Stimulated activated CD8-positive, alpha-beta memory T cell treated with anti-CD3 and anti-CD28 coated beads, Interleukin-4, amount 100 ng/mL, for 24 hours (primary cell): ENCODE results near the gene RHOD.

Experiments
- DNase-seq: peaks from one replicate; pipeline ENCODE4 v3.0.0-alpha.2; 2020; ENCODE audit warnings: low read depth

RHOD gene

GRCh38 chr11:67056267-67057204, at the start of gene RHOD:
TSS of gene RHOD (plus strand) at chr11:67056847. CDS start at chr11:67056903, 56 bp downstream.
- no peak for DNase-seq

GRCh38 chr11:67007126-67007525, 49.5 kb upstream of the RHOD start:
- no peak for DNase-seq

- DNase-seq, result no peak
Observed at GRCh38 chr11:67010296-67010905, 46.2 kb upstream of the RHOD start.

- DNase-seq, result no peak
Observed at GRCh38 chr11:67013511-67014045, 43.1 kb upstream of the RHOD start.

GRCh38 chr11:67014343-67014742, 42.3 kb upstream of the RHOD start:
- DNase-seq, result no peak

GRCh38 chr11:67015048-67015447, 41.6 kb upstream of the RHOD start:
- no peak for DNase-seq

DNA sequence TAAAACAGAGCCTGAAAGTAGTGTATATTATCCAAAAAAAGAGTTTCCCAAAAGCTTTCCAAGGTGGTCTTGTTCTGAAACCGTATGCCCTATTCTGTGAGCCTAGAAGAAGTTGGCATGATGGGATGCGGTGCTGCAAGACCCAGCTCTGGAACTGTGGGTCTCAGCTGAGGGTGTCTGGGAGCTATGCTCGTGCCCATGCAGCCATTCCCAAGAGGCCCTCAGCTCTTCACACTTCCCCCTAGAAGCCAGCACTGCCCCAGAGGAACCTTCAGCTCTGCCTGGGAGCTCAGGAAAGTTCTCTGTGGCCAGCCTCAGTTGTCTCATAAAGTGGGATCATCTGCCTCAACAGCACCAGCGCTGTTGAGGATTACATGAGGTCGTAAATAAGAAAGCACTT, 40.1 kb upstream of the RHOD start:
- no peak for DNase-seq

GRCh38 chr11:67020949-67021348, 35.7 kb upstream of the RHOD start:
- no peak for DNase-seq

DNA sequence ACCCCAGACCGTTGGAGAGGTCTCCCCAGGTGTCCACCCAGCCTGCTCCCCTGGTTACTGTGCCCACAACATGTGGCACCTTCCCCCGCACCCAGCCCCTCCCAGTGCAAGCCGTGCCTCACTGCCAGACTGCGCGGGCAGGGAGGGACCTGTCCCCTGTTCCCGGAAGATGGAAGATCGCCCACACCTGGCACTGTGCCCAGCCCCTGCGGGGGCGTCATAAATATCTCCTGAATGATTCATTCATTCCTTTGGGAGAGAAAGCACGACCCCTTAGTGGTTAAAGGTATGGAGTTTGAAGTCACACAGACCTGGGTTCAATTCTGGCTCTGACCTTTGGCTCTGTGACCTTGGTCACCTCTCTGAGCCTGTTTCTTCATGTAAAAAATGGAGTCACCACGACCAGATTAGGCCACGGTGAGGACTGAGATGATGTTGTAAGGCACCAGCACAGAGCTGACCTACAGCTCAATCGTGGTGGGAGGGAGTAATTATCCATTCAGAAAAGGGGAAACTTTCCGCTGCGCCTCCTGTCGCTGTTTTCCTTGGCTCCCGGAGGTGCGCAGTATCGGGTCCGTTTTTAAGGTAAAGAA, 34.2 kb upstream of the RHOD start:
- DNase-seq, result no peak

DNA sequence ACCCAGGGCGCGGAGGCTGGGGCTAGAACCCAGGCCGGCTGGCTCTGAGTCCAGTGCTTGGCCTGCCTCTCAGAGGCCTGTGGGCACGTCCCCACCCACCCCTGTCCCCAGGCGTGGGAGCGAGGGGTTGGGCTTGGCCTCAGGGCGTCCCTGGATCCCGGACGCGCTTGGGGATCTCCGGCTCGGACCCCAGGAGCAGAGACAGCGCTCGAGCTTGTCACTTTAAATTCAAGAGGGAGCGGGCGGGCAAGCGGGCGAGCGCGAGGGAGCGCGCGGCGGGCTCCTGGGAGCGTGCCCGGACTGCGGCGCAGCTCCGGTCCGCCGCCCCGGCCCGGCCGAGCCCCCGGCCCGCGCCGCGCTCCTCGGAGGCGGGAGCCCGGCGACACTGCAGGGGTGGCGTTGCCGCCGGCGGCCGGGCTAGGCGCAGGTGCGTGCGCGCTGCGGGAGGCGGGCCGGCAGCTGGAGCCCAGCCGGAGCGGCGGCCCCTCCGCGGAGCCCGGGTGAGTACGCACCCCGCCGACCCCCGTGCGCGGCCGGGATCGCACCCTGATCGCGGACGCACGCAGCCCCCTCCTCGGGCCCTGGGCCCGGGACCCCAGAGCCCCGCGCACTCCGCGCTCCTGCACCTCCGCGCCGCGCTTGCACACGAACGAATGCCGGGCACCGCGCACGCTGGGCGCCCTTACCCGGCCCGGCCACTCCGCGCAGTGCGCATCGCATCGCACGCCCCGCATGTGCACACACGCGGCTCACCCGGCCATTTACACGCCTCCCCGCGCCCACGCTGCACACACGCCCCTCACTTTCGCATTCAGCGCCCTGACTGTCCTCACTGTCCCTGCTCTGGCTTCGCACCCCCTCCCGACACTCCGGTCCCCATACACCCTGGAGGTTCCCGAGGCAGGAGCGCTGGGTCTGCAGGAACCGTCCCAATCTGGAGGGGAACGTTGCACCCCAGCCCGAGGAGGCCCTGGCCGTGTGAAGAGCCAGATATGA, 33.4 kb upstream of the RHOD start, which contains the start of gene SYT12:
Gene SYT12 (plus strand): TSS at position 174 of the 996 bp plus-strand sequence. CDS start 7,011 bp downstream, outside the sequence.
- no peak for DNase-seq

DNA sequence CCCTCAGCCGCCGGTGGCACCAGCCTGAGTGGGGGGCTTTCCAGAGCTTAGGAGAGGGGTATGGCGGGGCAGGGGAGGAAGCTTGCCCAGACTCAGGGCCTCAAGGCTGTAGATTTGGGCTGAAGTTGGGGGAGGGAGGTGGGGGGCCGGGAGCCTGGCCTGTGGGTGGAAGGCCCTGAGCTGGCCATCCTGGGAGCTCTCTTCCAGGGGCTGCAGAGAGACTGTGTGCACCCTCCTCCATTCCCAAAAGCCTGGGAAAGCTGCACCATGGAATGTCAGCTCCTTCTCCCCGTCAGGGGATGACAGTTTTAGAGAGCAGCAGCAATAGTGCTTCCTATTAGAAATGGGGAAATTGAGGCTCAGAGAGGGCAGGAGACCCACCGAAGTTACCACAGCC, 32.7 kb upstream of the RHOD start:
- DNase-seq, result no peak

DNA sequence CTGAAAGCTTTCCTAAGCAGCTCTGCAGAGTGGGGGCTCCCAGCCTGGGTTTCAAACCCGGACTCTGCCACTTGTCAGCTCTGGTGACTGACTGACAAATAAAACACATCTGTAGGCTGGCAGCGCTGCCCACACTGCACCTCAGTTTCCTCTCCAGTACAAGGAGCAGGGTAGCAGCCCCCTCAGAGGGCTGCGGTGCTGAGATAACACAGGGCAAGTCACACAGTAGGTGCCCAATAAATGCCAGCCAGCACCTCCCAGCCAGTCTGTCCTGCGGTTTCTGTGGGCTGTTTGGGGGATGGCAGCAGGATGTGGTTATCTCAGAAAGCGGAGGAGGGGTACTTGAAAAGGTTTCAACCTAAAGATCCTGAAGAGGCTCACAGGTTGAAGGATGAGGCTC, 32.2 kb upstream of the RHOD start:
- DNase-seq, result peak; percentile 26

DNA sequence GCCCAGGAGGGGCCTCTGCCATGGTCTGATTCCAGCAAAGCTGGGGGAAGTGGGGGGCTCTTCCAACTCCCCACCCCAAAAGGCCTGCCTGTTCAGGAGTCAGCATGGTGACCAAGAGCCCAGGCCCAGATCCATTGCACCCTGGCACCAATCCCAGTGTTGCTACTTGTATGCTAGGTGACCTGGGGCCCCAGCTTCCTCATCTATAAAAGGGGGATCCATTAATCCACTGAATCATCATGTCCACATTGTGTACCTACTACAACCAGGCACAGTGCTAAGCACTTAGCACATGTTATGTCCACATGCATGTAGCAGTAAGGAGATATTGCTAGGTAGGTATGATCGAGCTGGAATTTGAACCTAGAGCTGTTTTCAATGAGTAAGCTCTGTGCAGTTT, 31.7 kb upstream of the RHOD start:
- DNase-seq, result no peak

DNA sequence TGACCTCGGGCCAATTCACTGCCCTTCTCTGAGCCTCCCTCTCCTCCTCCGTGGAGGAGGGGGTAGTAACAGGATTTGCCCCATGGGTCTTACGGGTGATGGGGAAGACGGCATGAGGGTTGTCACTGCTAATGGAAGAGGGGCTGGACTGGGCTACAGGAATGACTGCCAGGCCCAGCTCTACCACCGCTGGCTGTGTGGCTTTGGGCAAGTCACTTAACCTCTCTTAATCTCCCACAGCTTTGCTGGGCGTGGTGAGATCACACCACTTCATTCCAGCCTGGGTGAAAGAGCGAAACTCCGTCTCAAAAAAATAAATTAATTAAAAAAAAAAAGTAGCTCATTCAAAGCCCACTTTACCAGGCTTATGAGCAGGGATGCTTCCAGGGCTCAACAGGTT, 30.9 kb upstream of the RHOD start:
- DNase-seq, result no peak

DNA sequence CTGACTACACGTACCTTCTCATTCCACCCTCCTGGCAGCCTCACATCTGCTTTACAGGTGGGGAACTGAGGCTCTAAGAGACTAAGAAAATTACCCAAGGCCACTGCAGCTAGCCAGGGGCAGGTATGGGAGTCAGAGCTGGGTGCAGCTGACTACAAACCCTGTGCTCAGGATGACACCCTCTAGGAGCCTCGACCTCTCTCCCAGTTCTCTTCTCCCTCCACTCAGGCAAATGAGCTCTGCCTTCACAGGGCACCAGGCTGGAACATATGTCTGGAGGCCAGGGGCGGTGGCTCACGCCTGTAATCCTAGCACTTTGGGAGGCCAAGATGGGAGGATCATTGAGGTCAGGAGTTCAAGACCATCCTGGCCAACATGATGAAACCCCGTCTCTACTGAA, 29.7 kb upstream of the RHOD start:
- DNase-seq, result no peak

DNA sequence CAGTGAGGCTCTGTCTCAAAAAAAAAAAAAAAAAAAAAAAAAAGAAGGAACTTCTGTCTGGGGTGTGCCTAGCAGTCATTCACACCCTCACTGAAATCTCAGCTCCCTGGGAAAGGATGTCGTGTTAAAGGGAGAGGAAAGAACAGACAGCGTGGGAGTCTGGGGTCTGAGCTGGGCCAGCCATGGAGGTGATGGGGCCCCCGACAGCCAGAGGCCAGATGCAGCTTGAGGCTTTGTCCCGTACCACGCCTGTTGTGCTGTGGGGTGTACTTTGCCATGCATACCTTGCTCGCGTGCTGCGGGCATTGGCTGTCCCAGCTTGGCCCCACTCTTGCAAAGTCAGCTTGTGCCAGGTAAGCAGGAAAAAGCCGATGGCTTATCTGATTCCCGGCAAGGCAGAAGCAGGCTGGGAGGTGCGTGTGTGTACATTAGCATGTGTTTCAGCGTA, 29.1 kb upstream of the RHOD start:
- DNase-seq, result no peak

DNA sequence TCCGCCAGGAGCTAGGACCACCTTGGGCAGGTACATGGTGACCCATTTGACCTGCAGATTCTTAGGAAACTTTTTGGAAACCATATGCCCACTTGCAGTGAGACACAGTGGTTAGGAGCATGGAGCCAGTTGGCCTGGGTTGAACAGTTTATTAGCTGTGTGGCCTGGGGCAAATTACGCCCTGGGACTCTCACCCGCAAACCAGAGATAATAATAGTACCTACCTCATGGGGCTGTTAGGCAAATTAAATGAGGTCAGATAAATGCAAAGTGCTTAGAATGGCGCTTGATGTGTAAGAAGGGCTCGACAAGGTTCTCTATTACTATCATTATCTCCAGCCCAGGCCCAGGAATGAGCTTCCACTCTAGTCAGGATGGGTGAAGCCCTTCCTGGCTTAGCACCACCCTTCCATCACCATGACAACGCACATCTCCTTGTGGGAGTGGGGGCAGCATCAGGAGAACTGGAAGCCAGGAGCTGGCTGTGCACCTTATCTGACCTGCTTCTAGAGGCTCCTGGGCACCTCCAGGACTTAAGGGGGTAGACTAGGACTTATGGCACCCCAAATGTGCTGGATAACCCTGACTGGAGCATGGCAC, 28.6 kb upstream of the RHOD start:
- no peak for DNase-seq

DNA sequence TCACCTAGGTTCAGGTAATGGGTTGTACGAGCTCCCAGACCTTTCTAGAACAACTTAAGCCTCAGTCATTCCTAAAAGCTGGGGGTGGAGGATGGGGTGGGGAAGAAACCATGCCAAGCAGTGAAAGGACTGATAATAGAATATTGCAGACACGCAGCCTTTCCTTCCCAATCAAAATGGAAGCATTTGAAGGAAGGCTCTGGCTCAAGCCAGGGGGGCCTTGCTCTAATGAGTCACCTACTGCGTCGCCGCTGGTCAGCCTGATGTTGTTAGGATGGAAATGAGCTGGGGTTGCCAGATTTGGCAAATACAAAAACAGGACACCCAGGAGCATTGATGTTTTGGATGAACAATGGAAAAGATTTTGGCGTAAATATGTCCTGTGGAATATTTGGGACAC, 27.5 kb upstream of the RHOD start:
- DNase-seq, result no peak

GRCh38 chr11:67030976-67031375, 25.7 kb upstream of the RHOD start:
- DNase-seq, result no peak

DNA sequence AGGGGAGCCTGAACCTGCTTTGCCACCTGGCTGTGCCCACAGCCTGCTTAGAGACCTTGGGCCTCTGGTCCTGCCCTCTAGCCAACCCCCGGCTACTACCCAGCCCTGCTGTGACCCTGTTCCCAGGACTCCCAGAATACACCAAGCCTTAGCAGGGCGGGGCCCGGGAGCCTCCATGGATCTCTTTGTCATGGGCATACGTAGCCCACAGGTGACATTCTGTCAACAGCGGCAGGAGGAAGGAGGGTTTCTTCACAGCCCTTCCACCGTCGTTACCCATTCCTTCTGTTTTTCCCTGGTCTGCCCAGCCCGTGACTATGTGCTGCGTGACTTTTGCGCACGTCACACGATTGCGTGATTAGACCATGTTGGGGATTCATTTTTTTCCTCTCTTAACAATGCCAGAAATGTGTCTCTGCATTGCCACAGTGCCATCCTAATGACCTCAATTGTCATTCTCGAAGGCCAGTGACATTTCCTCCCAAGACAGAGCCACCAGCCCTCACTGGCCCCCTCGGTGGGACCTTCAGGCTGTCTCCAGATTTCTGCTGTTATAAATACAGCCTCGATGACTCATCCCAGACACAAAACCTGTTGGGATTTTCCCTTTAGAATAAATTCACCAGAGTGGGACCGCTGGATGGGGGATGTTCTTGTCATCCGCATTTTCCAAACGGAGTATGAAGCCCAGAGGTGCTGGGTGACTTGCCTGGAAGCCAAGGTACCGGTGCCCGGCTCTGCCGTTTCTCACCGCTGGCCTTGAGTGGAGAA, 24.7 kb upstream of the RHOD start:
- no peak for DNase-seq
